HFFc6 (cell line): ENCODE data around the gene ZRANB2. TPM values are rescaled to one million over a fixed set of nuclear protein-coding genes. Genes with fewer than 3 reads are reported as not detected.

Source experiments
- DNase-seq: peaks from one replicate; pipeline ENCODE4 v3.0.0-alpha.2; 2018
- H3K27ac Mint-ChIP-seq: 2 replicates; pipeline ENCODE4 v1.8.0; 2020; ENCODE audit warnings: mild to moderate bottlenecking, mixed read lengths
- H3K27me3 Mint-ChIP-seq: 2 replicates; pipeline ENCODE4 v1.8.0; 2021; ENCODE audit warnings: mild to moderate bottlenecking, moderate library complexity, mixed read lengths; ENCODE audit not compliant: insufficient read depth
- H3K36me3 Mint-ChIP-seq: 2 replicates; pipeline ENCODE4 v1.8.0; 2021; ENCODE audit warnings: low read depth, mixed read lengths
- H3K4me1 Mint-ChIP-seq: 2 replicates; pipeline ENCODE4 v1.8.0; 2020; ENCODE audit warnings: low read depth, mixed read lengths
- H3K4me3 Mint-ChIP-seq: 2 replicates; pipeline ENCODE4 v1.8.0; 2020; ENCODE audit warnings: mild to moderate bottlenecking, moderate library complexity, mixed read lengths
- H3K9me3 Mint-ChIP-seq: 2 replicates; pipeline ENCODE4 v1.8.0; 2020; ENCODE audit warnings: mild to moderate bottlenecking, mixed read lengths
- long read RNA-seq: library from polyadenylated mRNA; unstranded; transcript quantifications from one replicate; pipeline ENCODE4 v2.0.0, GENCODE V29; 2019
- total RNA-seq, 6 experiments: library from RNA; stranded (reverse); fragmentation: NEBNext Ultra II Directional; extraction: Animal tissue kit (Norgen Biotek cat#: 25700); gene quantifications; 2 replicates in 1 of 6; 3 replicates in 5 of 6; pipeline ENCODE4 v1.2.3, GENCODE V29; 2021
- TF ChIP-seq, protein P1 (sequence below): fragments of 200-600 bp; sonication (generic); IDR thresholded peaks from 2 replicates; pipeline ENCODE4 v1.5.0; 2021; ENCODE audit warnings: antibody characterized with exemption, mild to moderate bottlenecking

The ZRANB2 gene, protein sequence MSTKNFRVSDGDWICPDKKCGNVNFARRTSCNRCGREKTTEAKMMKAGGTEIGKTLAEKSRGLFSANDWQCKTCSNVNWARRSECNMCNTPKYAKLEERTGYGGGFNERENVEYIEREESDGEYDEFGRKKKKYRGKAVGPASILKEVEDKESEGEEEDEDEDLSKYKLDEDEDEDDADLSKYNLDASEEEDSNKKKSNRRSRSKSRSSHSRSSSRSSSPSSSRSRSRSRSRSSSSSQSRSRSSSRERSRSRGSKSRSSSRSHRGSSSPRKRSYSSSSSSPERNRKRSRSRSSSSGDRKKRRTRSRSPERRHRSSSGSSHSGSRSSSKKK
- 10 to 100 TPM; 71.0 to 87.4 (median 80.5) TPM for total RNA-seq
- long read RNA-seq, transcript ZRANB2-201 (11 exons, 2,821 nt) = major isoform, 29 of 88 reads
- long read RNA-seq, transcript ZRANB2-202 (10 exons, 3,078 nt) = minor isoform, 16 of 88 reads
- long read RNA-seq, partial matches to known transcripts = 27 of 88 reads
- long read RNA-seq, other reads (novel, unspliced or antisense) = 14 of 88 reads

DNA sequence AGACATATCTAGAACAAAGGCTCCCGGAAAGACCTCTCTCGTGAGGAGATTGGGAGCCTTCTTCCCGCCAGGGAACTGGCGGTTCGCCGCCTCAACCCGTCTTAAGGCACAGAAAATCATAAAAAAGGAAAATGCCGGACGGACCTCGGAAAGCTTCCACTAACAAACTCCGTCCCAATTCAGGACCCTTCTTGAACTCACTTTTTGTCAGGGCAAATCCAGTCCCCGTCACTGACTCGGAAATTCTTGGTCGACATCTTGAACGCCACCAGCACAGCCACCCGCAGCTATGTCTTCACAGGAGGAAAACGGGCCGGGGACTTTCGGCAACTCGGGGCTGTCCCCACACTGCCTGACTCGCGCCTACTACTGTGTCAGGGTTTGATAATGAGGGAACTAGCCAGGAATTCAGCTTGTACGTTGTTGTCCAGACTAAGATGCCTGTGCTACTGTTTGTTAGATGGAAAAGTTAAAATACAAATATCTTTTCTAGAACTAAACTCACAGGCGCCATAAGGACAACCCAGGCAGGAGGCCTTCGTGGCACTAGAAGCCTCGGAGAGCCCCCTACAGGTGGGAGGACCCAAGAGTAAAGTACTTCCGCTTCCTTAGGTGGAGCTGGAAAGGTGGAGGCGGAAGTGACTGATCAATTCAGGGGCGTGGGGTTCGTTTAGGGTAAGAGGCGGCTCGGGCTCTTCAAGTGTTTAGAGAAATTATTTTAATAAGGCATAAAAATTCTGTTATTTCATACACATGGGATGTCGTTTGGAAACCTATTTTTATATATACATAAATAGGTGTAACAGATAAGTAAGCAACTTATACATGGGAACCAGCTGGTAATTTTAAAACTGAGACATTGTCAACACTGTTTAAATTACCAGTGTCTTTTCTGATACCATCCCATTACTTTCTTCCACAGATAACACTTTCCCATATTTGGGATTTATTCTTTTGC is at the start of gene ZRANB2:
ZRANB2 (minus strand) TSS at position 297 of the 958 bp plus-strand sequence; CDS start at position 257, 40 bp downstream.
- H3K27ac Mint-ChIP-seq = peak within 1 kb of the TSS; percentile 99
- H3K9me3 Mint-ChIP-seq = no peaks in the 10 kb centered on the region
- peaks cover 56% of the 10 kb centered on the region for H3K4me1 Mint-ChIP-seq
- TF ChIP-seq, protein P1, sequence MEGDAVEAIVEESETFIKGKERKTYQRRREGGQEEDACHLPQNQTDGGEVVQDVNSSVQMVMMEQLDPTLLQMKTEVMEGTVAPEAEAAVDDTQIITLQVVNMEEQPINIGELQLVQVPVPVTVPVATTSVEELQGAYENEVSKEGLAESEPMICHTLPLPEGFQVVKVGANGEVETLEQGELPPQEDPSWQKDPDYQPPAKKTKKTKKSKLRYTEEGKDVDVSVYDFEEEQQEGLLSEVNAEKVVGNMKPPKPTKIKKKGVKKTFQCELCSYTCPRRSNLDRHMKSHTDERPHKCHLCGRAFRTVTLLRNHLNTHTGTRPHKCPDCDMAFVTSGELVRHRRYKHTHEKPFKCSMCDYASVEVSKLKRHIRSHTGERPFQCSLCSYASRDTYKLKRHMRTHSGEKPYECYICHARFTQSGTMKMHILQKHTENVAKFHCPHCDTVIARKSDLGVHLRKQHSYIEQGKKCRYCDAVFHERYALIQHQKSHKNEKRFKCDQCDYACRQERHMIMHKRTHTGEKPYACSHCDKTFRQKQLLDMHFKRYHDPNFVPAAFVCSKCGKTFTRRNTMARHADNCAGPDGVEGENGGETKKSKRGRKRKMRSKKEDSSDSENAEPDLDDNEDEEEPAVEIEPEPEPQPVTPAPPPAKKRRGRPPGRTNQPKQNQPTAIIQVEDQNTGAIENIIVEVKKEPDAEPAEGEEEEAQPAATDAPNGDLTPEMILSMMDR = peak; percentile 84
- no peaks in the 10 kb centered on the region for H3K27me3 Mint-ChIP-seq
- DNase-seq = peak; percentile 92
- H3K4me3 Mint-ChIP-seq = peak within 1 kb of the TSS; percentile 99
- peaks cover 19% of the 10 kb centered on the region for H3K36me3 Mint-ChIP-seq

DNA sequence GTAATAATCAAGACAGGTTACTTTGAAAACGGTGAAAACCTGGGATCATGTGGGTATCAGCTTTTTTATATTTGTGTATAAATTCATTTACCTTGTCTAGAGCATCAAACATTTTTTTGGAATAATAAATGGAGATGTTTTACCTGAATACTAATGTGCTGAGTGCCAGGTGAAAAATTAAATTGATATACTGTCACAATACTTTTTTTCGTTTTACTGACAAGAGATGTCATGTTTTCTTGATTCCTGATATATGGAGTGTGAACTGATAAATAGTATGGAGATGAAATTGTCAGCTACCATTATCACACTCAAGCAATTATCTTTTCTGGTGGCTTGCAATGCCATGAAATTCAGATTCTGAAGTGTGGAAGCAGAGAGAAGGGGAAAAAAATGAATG is 47.2 kb upstream of the ZRANB2 start:
- H3K27me3 Mint-ChIP-seq = no peaks in the 10 kb centered on the region
- no peak overlapping the region for H3K4me3 Mint-ChIP-seq
- DNase-seq = no peak
- TF ChIP-seq, protein P1 = no peak
- peaks cover 32% of the 10 kb centered on the region for H3K9me3 Mint-ChIP-seq
- H3K36me3 Mint-ChIP-seq = peaks cover 3% of the 10 kb centered on the region
- H3K4me1 Mint-ChIP-seq = no peaks in the 10 kb centered on the region
- H3K27ac Mint-ChIP-seq = no peak overlapping the region

DNA sequence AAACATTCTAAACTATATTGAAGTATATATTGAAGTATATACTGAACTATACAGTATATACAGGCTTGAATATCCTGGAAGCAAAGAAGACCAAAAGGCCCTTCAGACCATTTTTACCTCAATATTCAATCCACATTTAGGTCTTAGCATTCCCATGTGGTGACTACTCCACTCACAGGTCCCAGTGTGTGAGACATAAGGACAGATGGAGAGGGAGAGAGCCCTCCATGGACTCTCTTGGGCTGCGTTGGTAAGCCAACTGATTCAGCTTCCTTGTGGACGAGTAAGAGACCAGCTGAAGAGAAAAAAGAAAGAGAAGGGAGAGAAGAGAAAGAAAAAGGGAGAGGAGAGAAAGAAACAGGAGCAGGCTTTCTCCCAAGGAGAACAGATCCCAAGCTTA is 37.3 kb upstream of the ZRANB2 start:
- H3K4me3 Mint-ChIP-seq = no peak overlapping the region
- TF ChIP-seq, protein P1 = no peak
- DNase-seq = no peak
- peaks cover 8% of the 10 kb centered on the region; the same call in 1 of the 2 replicates for H3K9me3 Mint-ChIP-seq
- H3K27ac Mint-ChIP-seq = no peak overlapping the region
- H3K27me3 Mint-ChIP-seq = peaks cover 3% of the 10 kb centered on the region; the same call in 1 of the 2 replicates
- peaks cover 4% of the 10 kb centered on the region for H3K36me3 Mint-ChIP-seq
- H3K4me1 Mint-ChIP-seq = no peaks in the 10 kb centered on the region

DNA sequence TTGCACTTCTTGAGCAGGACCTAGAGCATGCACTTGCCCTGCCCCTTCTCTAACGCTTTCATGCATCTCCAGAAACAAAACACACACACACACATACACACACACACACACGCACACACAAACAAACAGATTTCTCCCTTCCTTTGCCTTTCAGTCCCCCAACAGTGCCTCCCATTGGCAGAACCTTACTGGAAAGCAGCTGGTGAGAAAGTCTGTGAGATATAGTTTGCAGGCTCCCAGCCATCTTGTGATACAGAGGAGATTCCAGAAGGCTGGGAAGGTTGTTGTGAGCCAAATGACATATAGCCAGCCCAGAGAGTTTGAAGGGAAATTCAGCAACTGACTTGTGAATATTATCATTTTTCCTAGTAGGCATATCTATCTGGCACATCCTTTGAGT is 35.9 kb upstream of the ZRANB2 start:
- H3K36me3 Mint-ChIP-seq = no peaks in the 10 kb centered on the region
- H3K27ac Mint-ChIP-seq = no peak overlapping the region
- TF ChIP-seq, protein P1 = no peak
- peaks cover 3% of the 10 kb centered on the region; the same call in 1 of the 2 replicates for H3K27me3 Mint-ChIP-seq
- no peak for DNase-seq
- no peak overlapping the region for H3K4me3 Mint-ChIP-seq
- H3K4me1 Mint-ChIP-seq = no peaks in the 10 kb centered on the region
- no peaks in the 10 kb centered on the region for H3K9me3 Mint-ChIP-seq

DNA sequence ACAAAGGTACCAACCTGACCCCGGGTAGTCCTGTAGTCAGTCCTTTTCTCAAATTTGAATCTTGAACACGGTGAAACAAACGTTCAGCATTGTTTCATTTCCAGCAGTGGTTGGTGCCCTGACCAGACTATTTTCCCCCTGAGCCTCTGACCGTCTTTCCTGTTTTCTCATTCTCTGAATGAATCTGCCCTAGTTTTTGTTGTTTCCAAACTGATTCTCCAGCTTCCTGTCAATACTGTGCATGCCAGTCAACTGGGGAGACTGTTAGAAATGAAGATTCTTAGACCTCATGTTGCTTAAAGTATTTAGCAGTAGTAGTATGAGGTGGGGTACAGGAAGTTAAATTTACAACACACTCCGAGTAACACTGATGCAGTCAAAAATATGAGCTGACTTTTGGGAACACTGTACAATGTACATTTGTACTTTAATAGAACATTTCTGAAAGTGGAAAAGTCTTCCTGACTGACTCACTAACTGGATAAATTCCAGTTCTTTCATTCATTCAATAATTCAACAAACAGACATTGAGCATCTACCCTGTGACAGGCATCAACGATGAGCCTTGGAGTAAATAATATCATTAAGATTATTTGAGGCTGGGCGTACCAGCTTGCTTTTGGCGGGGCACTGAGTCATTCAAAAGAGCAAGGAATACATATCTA is 26.0 kb upstream of the ZRANB2 start:
- Mint-ChIP-seq H3K9me3 (no peaks in the 10 kb centered on the region), H3K27me3 (peaks cover 1% of the 10 kb centered on the region; the same call in 1 of the 2 replicates), H3K4me3 (no peak overlapping the region), H3K36me3 (no peaks in the 10 kb centered on the region), H3K4me1 (peaks cover 7% of the 10 kb centered on the region), H3K27ac (no peak overlapping the region)
- DNase-seq = no peak
- TF ChIP-seq, protein P1 = no peak
